Measurements from ENCODE around the gene THEMIS2. TPM values are rescaled to one million over a fixed set of nuclear protein-coding genes. Genes with fewer than 3 reads are reported as not detected.

Gene THEMIS2
- 0.26 TPM in 1 of 2 replicates, not detected in the other for polyA plus RNA-seq
- 0.58 TPM in 1 of 2 replicates, not detected in the other for polyA minus RNA-seq

DNA sequence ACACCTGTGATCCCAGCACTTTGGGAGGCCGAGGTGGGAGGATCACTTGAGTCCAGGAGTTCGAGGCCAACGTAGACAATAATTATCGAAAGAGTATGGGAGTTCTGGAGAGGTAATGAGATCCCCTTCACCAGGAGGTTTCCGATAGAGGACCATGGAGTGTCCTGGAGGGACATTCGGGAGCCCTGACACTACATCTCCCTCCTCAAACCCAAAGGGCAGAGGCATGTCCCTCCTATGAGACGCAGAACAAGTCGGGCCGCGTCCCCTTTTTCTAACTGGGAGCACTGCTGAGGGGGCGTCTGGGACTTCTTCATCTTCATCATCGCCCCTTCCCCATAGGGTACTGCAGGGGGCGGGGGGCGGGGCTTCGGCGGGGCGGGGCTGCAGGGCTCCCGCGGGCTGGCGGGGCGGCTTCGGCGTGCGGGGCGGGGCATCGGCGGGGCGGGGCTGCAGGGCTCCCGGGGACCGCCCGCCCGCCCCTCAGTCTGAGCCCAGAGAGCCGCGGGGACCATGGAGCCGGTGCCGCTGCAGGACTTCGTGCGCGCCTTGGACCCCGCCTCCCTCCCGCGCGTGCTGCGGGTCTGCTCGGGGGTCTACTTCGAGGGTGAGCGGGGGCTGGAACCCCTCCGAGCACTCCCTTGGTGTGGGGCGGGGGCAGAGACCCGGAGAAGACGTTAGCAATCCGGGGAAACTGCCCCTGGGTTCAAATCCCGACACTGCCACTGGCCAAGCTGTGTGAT lies at the start of gene THEMIS2:
Gene THEMIS2, plus strand, starts transcription at position 486 of the 743 bp plus-strand sequence. Its CDS starts 28 bp downstream, at position 514.
- Histone ChIP-seq H3K36me3 (ENCODE audit: insufficient read depth, low read length) (no peaks in the 10 kb centered on the region), H3K4me3 (ENCODE audit: low read length) (peak within 1 kb of the TSS; percentile 66), H3K27me3 (ENCODE audit: insufficient read depth, low read depth, low read length) (peaks cover 10% of the 10 kb centered on the region), H3K27ac (ENCODE audit: low read length) (no peak within 1 kb of the TSS), H4K20me1 (ENCODE audit: insufficient read depth) (no peaks in the 10 kb centered on the region), H3K9ac (ENCODE audit: low read length) (peak within 1 kb of the TSS; percentile 47), H3K9me2 (ENCODE audit: insufficient read depth, low read length) (no peaks in the 10 kb centered on the region), H2AFZ (ENCODE audit: low read depth, low read length) (peak within 1 kb of the TSS; percentile 33), H3K4me2 (ENCODE audit: low read length) (no peak within 1 kb of the TSS), H3K79me2 (replicated peaks; ENCODE audit: insufficient read depth, low read length) (no peaks in the 10 kb centered on the region), H3F3A (ENCODE audit: insufficient read depth, low read length, poor library complexity, severe bottlenecking) (no peaks in the 10 kb centered on the region), H3K9me3 (ENCODE audit: low read length) (no peaks in the 10 kb centered on the region)
- TF ChIP-seq MXI1 (conservative IDR thresholded peaks at IDR 0.05; ENCODE audit: poor library complexity, severe bottlenecking), result no peak
- no peak for TF ChIP-seq TAF1 (IDR thresholded peaks at IDR 0.05; ENCODE audit: low read depth)
- no peak for TF ChIP-seq EP300 (conservative IDR thresholded peaks at IDR 0.05; ENCODE audit: poor library complexity, severe bottlenecking)
- TF ChIP-seq POLR2AphosphoS5 (IDR thresholded peaks at IDR 0.05), result no peak
- no peak for TF ChIP-seq SMC3 (conservative IDR thresholded peaks at IDR 0.05; ENCODE audit: poor library complexity)
- no peak for TF ChIP-seq EZH2 (IDR thresholded peaks at IDR 0.05; ENCODE audit: borderline replicate concordance, insufficient read depth, low read length, poor library complexity, severe bottlenecking)
- TF ChIP-seq REST (IDR thresholded peaks at IDR 0.05; ENCODE audit: borderline replicate concordance), result no peak
- no peak for TF ChIP-seq CTCF (IDR thresholded peaks at IDR 0.05; ENCODE audit: poor library complexity, severe bottlenecking)
- TF ChIP-seq RAD21 (conservative IDR thresholded peaks at IDR 0.05), result no peak

DNA sequence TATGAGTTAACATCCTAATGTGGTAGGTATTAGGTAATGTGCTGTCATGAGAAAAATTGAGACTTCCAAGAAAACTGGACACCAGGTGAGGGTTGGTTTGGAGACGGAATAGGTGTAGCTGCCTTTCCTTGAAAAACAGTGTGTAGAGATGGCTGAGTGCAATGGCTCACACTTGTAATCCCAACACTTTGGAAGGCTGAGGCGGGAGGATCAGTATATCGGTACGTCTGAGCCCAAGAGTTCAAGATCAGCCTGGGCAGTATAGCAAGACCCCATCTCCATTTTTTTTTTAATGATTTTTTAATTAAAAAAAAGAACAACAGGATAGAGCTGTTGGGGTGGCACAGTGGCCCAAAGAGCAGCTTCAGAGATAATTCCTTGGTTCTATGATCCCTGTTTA lies 48.6 kb upstream of the THEMIS2 start:
- H3K9me2 ChIP-seq (ENCODE audit: insufficient read depth, low read length), result no peaks in the 10 kb centered on the region
- no peak overlapping the region for H3K4me2 ChIP-seq (ENCODE audit: low read length)
- H3K36me3 ChIP-seq (ENCODE audit: insufficient read depth, low read length), result no peaks in the 10 kb centered on the region
- no peaks in the 10 kb centered on the region for H3K27me3 ChIP-seq (ENCODE audit: insufficient read depth, low read depth, low read length)
- no peaks in the 10 kb centered on the region for H3K79me2 ChIP-seq (replicated peaks; ENCODE audit: insufficient read depth, low read length)
- no peak overlapping the region for H3K27ac ChIP-seq (ENCODE audit: low read length)
- H3K4me3 ChIP-seq (ENCODE audit: low read length), result no peak overlapping the region
- no peaks in the 10 kb centered on the region for H3F3A ChIP-seq (ENCODE audit: insufficient read depth, low read length, poor library complexity, severe bottlenecking)
- TF ChIP-seq RAD21 (conservative IDR thresholded peaks at IDR 0.05) (no peak), MXI1 (conservative IDR thresholded peaks at IDR 0.05; ENCODE audit: poor library complexity, severe bottlenecking) (no peak)
- no peaks in the 10 kb centered on the region for H4K20me1 ChIP-seq (ENCODE audit: insufficient read depth)
- no peak overlapping the region for H3K9ac ChIP-seq (ENCODE audit: low read length)
- no peaks in the 10 kb centered on the region for H3K9me3 ChIP-seq (ENCODE audit: low read length)
- H2AFZ ChIP-seq (ENCODE audit: low read depth, low read length), result no peak overlapping the region

Data from neural cell (in vitro differentiated cells).